Endothelial cell (in vitro differentiated cells): ENCODE data around the gene MTMR12. TPM values are rescaled to one million over a fixed set of nuclear protein-coding genes. Genes with fewer than 3 reads are reported as not detected.

Experiments used
- DNase-seq: peaks from one replicate; pipeline ENCODE4 v3.0.0; 2021; ENCODE audit warnings: low spot score
- H3K27ac Mint-ChIP-seq: one replicate; pipeline ENCODE4 v1.8.0; 2021; ENCODE audit warnings: mixed read lengths, inconsistent platforms; ENCODE audit not compliant: unreplicated experiment
- H3K27me3 Mint-ChIP-seq: one replicate; pipeline ENCODE4 v1.8.0; 2021; ENCODE audit warnings: mild to moderate bottlenecking, moderate library complexity, mixed read lengths, inconsistent platforms; ENCODE audit not compliant: unreplicated experiment
- H3K36me3 Mint-ChIP-seq: one replicate; pipeline ENCODE4 v1.8.0; 2021; ENCODE audit warnings: mild to moderate bottlenecking, low read depth, mixed read lengths, inconsistent platforms; ENCODE audit not compliant: unreplicated experiment
- H3K4me1 Mint-ChIP-seq: one replicate; pipeline ENCODE4 v1.8.0; 2021; ENCODE audit warnings: mild to moderate bottlenecking, mixed read lengths, inconsistent platforms; ENCODE audit not compliant: unreplicated experiment
- H3K4me3 Mint-ChIP-seq: one replicate; pipeline ENCODE4 v1.8.0; 2021; ENCODE audit warnings: mild to moderate bottlenecking, mixed read lengths, inconsistent platforms; ENCODE audit not compliant: unreplicated experiment
- H3K9me3 Mint-ChIP-seq: one replicate; pipeline ENCODE4 v1.8.0; 2021; ENCODE audit warnings: mixed read lengths, inconsistent platforms; ENCODE audit not compliant: unreplicated experiment
- CTCF ChIP-seq: fragments of 200-600 bp; sonication (generic); IDR thresholded peaks from one replicate; pipeline ENCODE4 v1.5.0; 2021; ENCODE audit warnings: antibody characterized with exemption; ENCODE audit not compliant: unreplicated experiment
- total RNA-seq: library from RNA; stranded (reverse); fragmentation: NEBNext Ultra II Directional; extraction: Animal tissue kit (Norgen Biotek cat#: 25700); gene quantifications from one replicate; pipeline ENCODE4 v1.2.1, GENCODE V29; 2021; ENCODE audit not compliant: unreplicated experiment

Gene MTMR12
- total RNA-seq, 1 donor from 2014 or later: 39.4 TPM

GRCh38 chr5:32233696-32234447 is 78.9 kb downstream of the MTMR12 start:
- Mint-ChIP-seq H3K27ac (no peak overlapping the region), H3K4me1 (no peaks in the 10 kb centered on the region), H3K27me3 (no peaks in the 10 kb centered on the region), H3K9me3 (no peaks in the 10 kb centered on the region), H3K4me3 (no peak overlapping the region), H3K36me3 (peaks cover 43% of the 10 kb centered on the region)
- no peak for TF ChIP-seq CTCF
- no peak for DNase-seq

GRCh38 chr5:32233220-32233695 is 79.5 kb downstream of the MTMR12 start:
- TF ChIP-seq CTCF: no peak
- Mint-ChIP-seq H3K36me3 (peaks cover 45% of the 10 kb centered on the region), H3K9me3 (no peaks in the 10 kb centered on the region), H3K27ac (no peak overlapping the region), H3K4me1 (no peaks in the 10 kb centered on the region), H3K4me3 (no peak overlapping the region), H3K27me3 (no peaks in the 10 kb centered on the region)
- no peak for DNase-seq

GRCh38 chr5:32232441-32233219 is 80.1 kb downstream of the MTMR12 start:
- H3K4me3 Mint-ChIP-seq: no peak overlapping the region
- no peaks in the 10 kb centered on the region for H3K4me1 Mint-ChIP-seq
- peaks cover 45% of the 10 kb centered on the region for H3K36me3 Mint-ChIP-seq
- H3K27ac Mint-ChIP-seq: no peak overlapping the region
- peak; percentile 75 for DNase-seq
- peak; percentile 85 for TF ChIP-seq CTCF
- H3K9me3 Mint-ChIP-seq: no peaks in the 10 kb centered on the region
- H3K27me3 Mint-ChIP-seq: no peaks in the 10 kb centered on the region

DNA sequence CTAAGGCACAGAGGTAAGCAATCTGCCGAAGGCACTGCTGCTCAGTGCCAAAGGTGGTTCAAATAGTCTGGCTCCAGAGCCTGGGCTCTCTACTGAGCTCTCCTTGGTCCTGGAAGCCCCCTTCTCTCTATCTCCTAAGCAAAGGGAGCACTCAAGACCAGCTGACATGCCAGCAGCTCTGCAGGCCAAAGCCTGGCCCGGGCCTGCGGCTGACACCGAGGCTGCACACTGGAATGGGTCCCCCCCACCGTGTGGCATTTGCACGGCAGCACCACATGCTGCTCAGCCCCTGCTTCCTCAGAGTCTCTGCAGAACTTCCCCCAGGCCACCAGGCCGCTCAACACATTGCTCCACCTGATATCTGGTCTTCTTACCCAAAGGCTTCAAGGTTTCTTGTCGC is 80.8 kb downstream of the MTMR12 start:
- no peaks in the 10 kb centered on the region for H3K4me1 Mint-ChIP-seq
- H3K4me3 Mint-ChIP-seq: no peak overlapping the region
- no peak for TF ChIP-seq CTCF
- H3K27ac Mint-ChIP-seq: no peak overlapping the region
- H3K9me3 Mint-ChIP-seq: no peaks in the 10 kb centered on the region
- peaks cover 41% of the 10 kb centered on the region for H3K36me3 Mint-ChIP-seq
- no peaks in the 10 kb centered on the region for H3K27me3 Mint-ChIP-seq
- no peak for DNase-seq

DNA sequence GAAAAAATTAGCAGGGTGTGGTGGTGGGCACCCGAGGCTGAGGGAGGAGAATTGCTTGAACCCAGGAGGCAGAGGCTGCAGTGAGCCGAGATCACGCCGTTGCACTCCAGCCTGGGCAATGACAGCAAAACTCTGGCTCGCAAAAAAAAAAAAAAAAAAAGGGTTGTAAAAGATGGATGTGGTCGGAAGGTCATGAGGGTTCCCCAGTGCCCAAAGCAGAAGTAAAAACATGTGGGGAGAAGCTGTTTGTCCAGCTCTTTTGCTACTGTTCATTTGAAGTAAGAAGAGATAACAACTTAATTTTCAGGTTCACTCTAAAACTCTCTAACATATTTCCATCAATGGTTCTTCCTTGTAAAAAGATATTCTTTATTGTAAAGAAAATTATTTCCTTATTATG is 81.5 kb downstream of the MTMR12 start:
- Mint-ChIP-seq H3K36me3 (peaks cover 44% of the 10 kb centered on the region), H3K9me3 (no peaks in the 10 kb centered on the region), H3K27ac (no peak overlapping the region), H3K4me1 (no peaks in the 10 kb centered on the region), H3K4me3 (no peak overlapping the region), H3K27me3 (no peaks in the 10 kb centered on the region)
- DNase-seq: no peak
- no peak for TF ChIP-seq CTCF
